H1 (cell line): ENCODE results near the gene RAB10. TPM values are rescaled to one million over a fixed set of nuclear protein-coding genes. Genes with fewer than 3 reads are reported as not detected.

Source experiments
- CTCF ChIA-PET: fragments of 300-600 bp; sonication (Branson Sonifier 250); formaldehyde crosslinking; loops from one replicate; lab custom pipeline; 2021; ENCODE audit not compliant: partially characterized antibody; lab: Charles Lee
- POLR2A ChIA-PET: fragments of 300-600 bp; sonication (Branson Sonifier 250); formaldehyde crosslinking; loops from one replicate; lab custom pipeline; 2021; ENCODE audit warnings: inconsistent platforms; ENCODE audit not compliant: partially characterized antibody; lab: Charles Lee
- DNase-seq, 2 experiments: peaks; one replicate each; pipeline versions ENCODE4 v3.0.0 to v3.0.0-alpha.2; 2010 to 2022; ENCODE audit warnings: low spot score in 2 of 2, low read depth in 1 of 2, mixed read lengths in 1 of 2
- FAIRE-seq: peaks from 2 replicates; lab custom pipeline; 2011; peaks lifted over from hg19 to GRCh38; lab: Jason Lieb, UNC
- H2AFZ ChIP-seq: 2 replicates; pipeline ENCODE4 v1.8.1; 2012; ENCODE audit warnings: low read length, inconsistent platforms
- H2AK5ac ChIP-seq: 2 replicates; pipeline ENCODE4 v1.6.1; 2013; ENCODE audit warnings: low read depth, low read length
- H2BK120ac ChIP-seq: replicated peaks from 2 replicates; pipeline ENCODE3; 2013; ENCODE audit warnings: low read depth, low read length, inconsistent platforms
- H2BK12ac ChIP-seq: 2 replicates; pipeline ENCODE4 v1.6.1; 2013; ENCODE audit warnings: low read depth, low read length
- H2BK15ac ChIP-seq: 2 replicates; pipeline ENCODE4 v1.6.1; 2013; ENCODE audit warnings: low read length
- H2BK20ac ChIP-seq: 2 replicates; pipeline ENCODE4 v1.6.1; 2013; ENCODE audit warnings: low read length
- H2BK5ac ChIP-seq: 2 replicates; pipeline ENCODE4 v1.6.1; 2013; ENCODE audit warnings: low read depth, low read length
- H3K14ac ChIP-seq: 2 replicates; pipeline ENCODE4 v1.6.1; 2013; ENCODE audit warnings: inconsistent platforms; ENCODE audit not compliant: insufficient read length
- H3K18ac ChIP-seq: 2 replicates; pipeline ENCODE4 v1.6.1; 2013; ENCODE audit warnings: low read length; ENCODE audit errors: extremely low read depth
- H3K23ac ChIP-seq: 2 replicates; pipeline ENCODE4 v1.6.1; 2013; ENCODE audit warnings: inconsistent platforms; ENCODE audit not compliant: insufficient read length
- H3K23me2 ChIP-seq: 2 replicates; pipeline ENCODE4 v1.6.1; 2013; ENCODE audit warnings: low read depth, low read length
- H3K27ac ChIP-seq: 2 replicates; pipeline ENCODE4 v1.6.1; 2011; ENCODE audit warnings: low read depth, low read length, inconsistent platforms
- H3K27me3 ChIP-seq, 4 experiments: replicated peaks in 1 of 4; 1 replicate in 1 of 4; 2 replicates in 3 of 4; pipeline versions ENCODE4 v1.6.1 to v1.8.1; 2011 to 2013; ENCODE audit warnings: low read length in 3 of 4, mild to moderate bottlenecking in 3 of 4, inconsistent platforms in 2 of 4, mixed read lengths in 2 of 4, moderate library complexity in 1 of 4; ENCODE audit not compliant: control insufficient read depth in 3 of 4, insufficient read depth in 3 of 4; ENCODE audit errors: extremely low read depth in 1 of 4
- H3K36me3 ChIP-seq, 4 experiments: 2 replicates each; pipeline versions ENCODE4 v1.6.1 to v1.8.1; 2011 to 2013; ENCODE audit warnings: mild to moderate bottlenecking in 4 of 4, low read length in 3 of 4, moderate library complexity in 2 of 4, control low read depth in 1 of 4, inconsistent platforms in 1 of 4; ENCODE audit not compliant: insufficient read depth in 4 of 4, control insufficient read depth in 2 of 4
- H3K4ac ChIP-seq: replicated peaks from 2 replicates; pipeline ENCODE3; 2013; ENCODE audit warnings: low read length, low read depth, mixed read lengths, inconsistent platforms; ENCODE audit not compliant: insufficient read length
- H3K4me1 ChIP-seq, 4 experiments: replicated peaks in 1 of 4; 1 replicate in 1 of 4; 2 replicates in 3 of 4; pipeline versions ENCODE4 v1.6.1 to v1.8.1; 2011 to 2013; ENCODE audit warnings: low read length in 3 of 4, inconsistent platforms in 2 of 4, mixed read lengths in 1 of 4; ENCODE audit not compliant: insufficient read depth in 4 of 4, control insufficient read depth in 3 of 4
- H3K4me2 ChIP-seq, 2 experiments: 2 replicates each; pipeline versions ENCODE4 v1.6.1 to v1.8.1; 2011 to 2013; ENCODE audit warnings: low read depth in 2 of 2, low read length in 2 of 2, control low read depth in 1 of 2, inconsistent platforms in 1 of 2, mild to moderate bottlenecking in 1 of 2; ENCODE audit not compliant: insufficient read depth in 1 of 2
- H3K4me3 ChIP-seq, 4 experiments: fragments of 200-600, 300-600 bp in 1 of 4; sonication (generic), shearing (Covaris generic), sonication (Bioruptor Twin) in 1 of 4; 2 replicates each; pipeline versions ENCODE4 v1.5.1 to v1.8.1; 2011 to 2016; ENCODE audit warnings: low read length in 4 of 4, low read depth in 3 of 4, control low read depth in 2 of 4, inconsistent platforms in 2 of 4, mild to moderate bottlenecking in 2 of 4, mixed read lengths in 1 of 4, moderate library complexity in 1 of 4; ENCODE audit not compliant: insufficient read depth in 2 of 4; ENCODE audit errors: extremely low read depth in 1 of 4
- H3K56ac ChIP-seq: replicated peaks from 2 replicates; pipeline ENCODE3; 2013; ENCODE audit warnings: low read depth, mild to moderate bottlenecking, mixed read lengths, low read length, inconsistent platforms; ENCODE audit not compliant: insufficient read length
- H3K79me1 ChIP-seq: 2 replicates; pipeline ENCODE4 v1.6.1; 2013; ENCODE audit warnings: low read depth, low read length, control low read depth
- H3K79me2 ChIP-seq, 2 experiments: 2 replicates each; pipeline versions ENCODE4 v1.6.1 to v1.8.1; 2012 to 2013; ENCODE audit warnings: low read length in 2 of 2, mild to moderate bottlenecking in 2 of 2, inconsistent platforms in 1 of 2; ENCODE audit not compliant: insufficient read depth in 2 of 2, control insufficient read depth in 1 of 2
- H3K9ac ChIP-seq, 4 experiments: replicated peaks in 1 of 4; 1 replicate in 1 of 4; 2 replicates in 3 of 4; pipeline versions ENCODE4 v1.6.1 to v1.8.1; 2011 to 2013; ENCODE audit warnings: low read depth in 3 of 4, low read length in 3 of 4, control low read depth in 2 of 4, mild to moderate bottlenecking in 2 of 4, moderate library complexity in 2 of 4, inconsistent platforms in 1 of 4; ENCODE audit errors: extremely low read depth in 1 of 4
- H3K9me3 ChIP-seq, 2 experiments: 2 replicates each; pipeline versions ENCODE4 v1.6.1 to v1.8.1; 2012 to 2013; ENCODE audit warnings: mild to moderate bottlenecking in 2 of 2, moderate library complexity in 2 of 2, control low read depth in 1 of 2, inconsistent platforms in 1 of 2, low read depth in 1 of 2, low read length in 1 of 2, mixed read lengths in 1 of 2; ENCODE audit not compliant: insufficient read depth in 2 of 2
- H4K20me1 ChIP-seq, 2 experiments: replicated peaks in 1 of 2; 2 replicates each; pipeline versions ENCODE3 to v1.8.1; 2011 to 2013; ENCODE audit warnings: inconsistent platforms in 2 of 2, low read length in 2 of 2, mild to moderate bottlenecking in 1 of 2; ENCODE audit not compliant: insufficient read depth in 2 of 2, control insufficient read depth in 1 of 2
- H4K5ac ChIP-seq: 2 replicates; pipeline ENCODE4 v1.6.1; 2013; ENCODE audit warnings: low read length, low read depth, mixed read lengths, inconsistent platforms; ENCODE audit not compliant: insufficient read length
- H4K8ac ChIP-seq: 2 replicates; pipeline ENCODE4 v1.8.0; 2013; ENCODE audit warnings: mild to moderate bottlenecking, moderate library complexity, low read length, inconsistent platforms; ENCODE audit not compliant: insufficient read depth; ENCODE audit errors: extremely low read depth
- H4K91ac ChIP-seq: replicated peaks from 2 replicates; pipeline ENCODE3; 2013; ENCODE audit warnings: low read length, mixed read lengths, inconsistent platforms; ENCODE audit not compliant: insufficient read length
- ASH2L ChIP-seq: fragments of 200-600, 300-600 bp; sonication (generic); IDR thresholded peaks from one replicate; pipeline ENCODE4 v1.7.1; 2017; ENCODE audit warnings: low read length
- E2F6 ChIP-seq: IDR thresholded peaks from 2 replicates; pipeline ENCODE4 v1.6.1; 2012; ENCODE audit warnings: inconsistent platforms
- JUND ChIP-seq: IDR thresholded peaks from 2 replicates; pipeline ENCODE4 v1.6.1; 2011; ENCODE audit warnings: mild to moderate bottlenecking, improper control_type of control experiment, low read length
- MAX ChIP-seq: IDR thresholded peaks from 2 replicates; pipeline ENCODE4 v1.6.1; 2012; ENCODE audit warnings: inconsistent platforms
- PHF8 ChIP-seq: fragments of 200-600 bp; sonication (generic); conservative IDR thresholded peaks from 2 replicates; pipeline ENCODE4 v1.7.1; 2012; ENCODE audit warnings: low read depth, mild to moderate bottlenecking, inconsistent platforms, low read length, moderate library complexity
- POLR2AphosphoS5 ChIP-seq: IDR thresholded peaks from 2 replicates; pipeline ENCODE4 v1.6.1; 2011; ENCODE audit warnings: low read depth, low read length
- RAD21 ChIP-seq, 2 experiments: IDR thresholded peaks in 1 of 2; conservative IDR thresholded peaks in 1 of 2; 2 replicates each; pipeline ENCODE4 v1.6.1; 2011; ENCODE audit warnings: low read depth in 2 of 2, low read length in 2 of 2, improper control_type of control experiment in 1 of 2, inconsistent platforms in 1 of 2, mild to moderate bottlenecking in 1 of 2, moderate library complexity in 1 of 2
- RBBP5 ChIP-seq: IDR thresholded peaks from 2 replicates; pipeline ENCODE4 v1.7.1; 2012; ENCODE audit warnings: low read depth, mild to moderate bottlenecking, inconsistent platforms, low read length, moderate library complexity, borderline replicate concordance
- SAP30 ChIP-seq: fragments of 300-600 bp; sonication (generic); IDR thresholded peaks from 2 replicates; pipeline ENCODE4 v1.7.1; 2012; ENCODE audit warnings: low read length, moderate library complexity, mild to moderate bottlenecking, inconsistent platforms; ENCODE audit not compliant: insufficient read depth, insufficient replicate concordance
- SIX5 ChIP-seq: IDR thresholded peaks from 2 replicates; pipeline ENCODE4 v1.6.1; 2011; ENCODE audit warnings: mild to moderate bottlenecking, low read depth, low read length
- WGBS, 2 experiments: shearing (Covaris generic) in 1 of 2; methylation state at CpG; one replicate each; pipeline versions ENCODE4 v1.1.6 to v1.1.7; 2013 to 2015; ENCODE audit warnings: low lambda C conversion rate in 2 of 2, mixed read lengths in 2 of 2, inconsistent platforms in 1 of 2, low coverage in 1 of 2, missing lambda C conversion rate in 1 of 2; ENCODE audit not compliant: insufficient replicate concordance in 2 of 2, insufficient coverage in 1 of 2, insufficient read length in 1 of 2; ENCODE audit errors: extremely low coverage in 1 of 2, missing lambda C conversion rate in 1 of 2; 5-methylcytosine and 5-hydroxymethylcytosine counted together
- polyA plus RNA-seq, 7 experiments: library from polyadenylated mRNA; depleted of rRNA in 3 of 7; stranded (reverse) in 5 of 7; unstranded in 2 of 7; fragments of >200 nt in 5 of 7; fragments of 200-250 nt in 2 of 7; gene quantifications; 1 replicate in 5 of 7; 2 replicates in 1 of 7; 4 replicates in 1 of 7; pipeline versions ENCODE4 v1.2.1 to v1.2.3, GENCODE V29; 2011 to 2013; ENCODE audit warnings: missing spikeins in 2 of 7, mixed read lengths in 2 of 7
- total RNA-seq: library from RNA; stranded (reverse); fragmentation: NEBNext Ultra II Directional; extraction: Animal tissue kit (Norgen Biotek cat#: 25700); gene quantifications from 2 replicates; pipeline ENCODE4 v1.2.1, GENCODE V29; 2021

RAB10 gene
- total and polyA plus RNA-seq, 2 of the 8 experiments (the other 6 are each of a cell fraction or from before 2014, with no cell fraction given), result 42.6 to 136 TPM

- Histone ChIP-seq H3K79me2 (peaks cover 0 to 7% of the 10 kb centered on the region in 2 experiments; a peak in 1 of 4 replicates), H2AFZ (0 out of 2 replicates have a peak overlapping the region, but pooled peaks have one; percentile 67), H3K4me3 (peak overlapping the region; percentile 32 to 65 (median 45); a peak in 7 of 8 replicates), H3K36me3 (peaks cover 0 to 13% (median 2%) of the 10 kb centered on the region in 4 experiments; a peak in 4 of 8 replicates), H4K91ac (peak overlapping the region; percentile 98), H3K14ac (no peak overlapping the region), H3K27ac (0 out of 2 replicates have a peak overlapping the region, but pooled peaks have one; percentile 21), H3K9me3 (no peaks in the 10 kb centered on the region), H2BK15ac (peak overlapping the region; percentile 67), H2AK5ac (peak overlapping the region; percentile 26; the same call in 1 of the 2 replicates), H2BK12ac (peak overlapping the region; percentile 52; the same call in 1 of the 2 replicates), H3K4me1 (peaks cover 2 to 27% (median 20%) of the 10 kb centered on the region in 4 experiments), H4K20me1 (peaks cover under 1 to 15% of the 10 kb centered on the region in 2 experiments), H3K27me3 (no peaks in the 10 kb centered on the region; a peak in 3 of 7 replicates), H4K5ac (peak overlapping the region; percentile 68), H4K8ac (peak overlapping the region; percentile 80; the same call in 1 of the 2 replicates), H3K79me1 (peaks cover 7% of the 10 kb centered on the region), H3K18ac (peak overlapping the region; percentile 26), H2BK20ac (0 out of 2 replicates have a peak overlapping the region, but pooled peaks have one; percentile 17), H3K4me2 (peak overlapping the region; percentile 76 to 95), H3K9ac (peak overlapping the region in 3 of 4 experiments; percentile 20 to 61 (median 59); a peak in 6 of 7 replicates), H3K23ac (no peak overlapping the region), H3K4ac (peak overlapping the region; percentile 55), H3K23me2 (peaks cover 13% of the 10 kb centered on the region), H2BK120ac (peak overlapping the region; percentile 47), H2BK5ac (peak overlapping the region; percentile 86; the same call in 1 of the 2 replicates), H3K56ac (peak overlapping the region; percentile 87)
- ChIA-PET POLR2A (interaction anchor here (1.3 kb wide), 1 partner anchor 9 kb away, joined by 6 read pairs; no protein-coding TSS in a partner anchor), CTCF (interaction anchor here (0.7 to 1.9 kb wide), 3 partner anchors 10 to 331 kb away, joined by 3 to 6 read pairs (median 3); no protein-coding TSS in a partner anchor)
- DNase-seq, result no peak
- WGBS, 2 experiments, result 13% methylated on average over 11 of the region's 12 CpGs; no CpG with 5 or more reads in 1 of the 2 experiments
- FAIRE-seq, result no peak
- TF ChIP-seq RBBP5 (peak; percentile 49; the same call in 1 of the 2 replicates), ASH2L (no peak), JUND (no peak), PHF8 (no peak), RAD21 (IDR thresholded peaks at IDR 0.05 in 1 of 2, conservative IDR thresholded peaks at IDR 0.05 in 1 of 2; ENCODE audit: low read depth in 2 of 2, low read length in 2 of 2) (no peak), MAX (peak; percentile 90), E2F6 (peak; percentile 58; the same call in 1 of the 2 replicates), SAP30 (peak; percentile 23), POLR2AphosphoS5 (peak; percentile 50; the same call in 1 of the 2 replicates), SIX5 (no peak)
Observed at GRCh38 chr2:26179446-26179913, 145.6 kb downstream of the RAB10 start.
